ENCODE data around the gene DLG1. TPM values are rescaled to one million over a fixed set of nuclear protein-coding genes. Genes with fewer than 3 reads are reported as not detected.

The DLG1 gene
- total RNA-seq, 4 donors from 2014 or later: 71.4 to 96.7 (median 88.5) TPM

- no peak for TF ChIP-seq CTCF (IDR thresholded peaks at IDR 0.05)
- no peak for TF ChIP-seq POLR2A (IDR thresholded peaks at IDR 0.05)
- 11 to 17% methylated on average over 42 of the region's 42 CpGs for WGBS, 2 donors
- DNase-seq (ENCODE audit: low spot score in 2 of 2): peak in 1 of 2 donors; percentile 87
- H3K4me3 ChIP-seq (ENCODE audit: low read depth, poor library complexity, severe bottlenecking): peak overlapping the region; percentile 92
- intact Hi-C loops (cut with DNase I; ENCODE audit: low total_unique reads): no loop called here
These were observed 788 bp upstream of the DLG1 start for GRCh38 chr3:197298945-197299854.

GRCh38 chr3:197297476-197298340 is 704 bp downstream of the DLG1 start:
- TF ChIP-seq POLR2A (IDR thresholded peaks at IDR 0.05): no peak
- no peak for TF ChIP-seq CTCF (IDR thresholded peaks at IDR 0.05)
- 1 to 2% methylated on average over 39 to 46 of the region's 100 CpGs for WGBS, 2 donors
- peak; percentile 84 to 97 for DNase-seq (ENCODE audit: low spot score in 2 of 2)
- intact Hi-C loops (cut with DNase I; ENCODE audit: low total_unique reads): no loop called here
- H3K4me3 ChIP-seq (ENCODE audit: low read depth, poor library complexity, severe bottlenecking): peak overlapping the region; percentile 92

- DNase-seq (ENCODE audit: low spot score in 2 of 2): no peak
- TF ChIP-seq CTCF (IDR thresholded peaks at IDR 0.05) (no peak), POLR2A (IDR thresholded peaks at IDR 0.05) (no peak)
- intact Hi-C loops (cut with DNase I; ENCODE audit: low total_unique reads): no loop called here
- whole genome bisulfite sequencing, 2 donors: 1% methylated on average over 15 of the region's 15 CpGs
- peak overlapping the region; percentile 92 for H3K4me3 ChIP-seq (ENCODE audit: low read depth, poor library complexity, severe bottlenecking)
These were observed 1.4 kb downstream of the DLG1 start for GRCh38 chr3:197297002-197297401.

GRCh38 chr3:197296545-197296944 is 1.9 kb downstream of the DLG1 start:
- TF ChIP-seq CTCF (IDR thresholded peaks at IDR 0.05) (no peak), POLR2A (IDR thresholded peaks at IDR 0.05) (no peak)
- intact Hi-C loops (cut with DNase I; ENCODE audit: low total_unique reads): no loop called here
- no peak overlapping the region for H3K4me3 ChIP-seq (ENCODE audit: low read depth, poor library complexity, severe bottlenecking)
- DNase-seq (ENCODE audit: low spot score in 2 of 2): no peak
- WGBS, 2 donors: 55 to 63% methylated on average over 2 of the region's 2 CpGs

GRCh38 chr3:197295871-197296270 is 2.5 kb downstream of the DLG1 start:
- TF ChIP-seq CTCF (IDR thresholded peaks at IDR 0.05): no peak
- no peak for TF ChIP-seq POLR2A (IDR thresholded peaks at IDR 0.05)
- no peak for DNase-seq (ENCODE audit: low spot score in 2 of 2)
- 57 to 67% methylated on average over 2 of the region's 2 CpGs for WGBS, 2 donors
- intact Hi-C loops (cut with DNase I; ENCODE audit: low total_unique reads): no loop called here
- H3K4me3 ChIP-seq (ENCODE audit: low read depth, poor library complexity, severe bottlenecking): no peak overlapping the region
